ENCODE measurements around the gene CYP19A1. TPM values are rescaled to one million over a fixed set of nuclear protein-coding genes. Genes with fewer than 3 reads are reported as not detected.

Gene CYP19A1
- total RNA-seq, 1 donor from 2014 or later = not detected

DNA sequence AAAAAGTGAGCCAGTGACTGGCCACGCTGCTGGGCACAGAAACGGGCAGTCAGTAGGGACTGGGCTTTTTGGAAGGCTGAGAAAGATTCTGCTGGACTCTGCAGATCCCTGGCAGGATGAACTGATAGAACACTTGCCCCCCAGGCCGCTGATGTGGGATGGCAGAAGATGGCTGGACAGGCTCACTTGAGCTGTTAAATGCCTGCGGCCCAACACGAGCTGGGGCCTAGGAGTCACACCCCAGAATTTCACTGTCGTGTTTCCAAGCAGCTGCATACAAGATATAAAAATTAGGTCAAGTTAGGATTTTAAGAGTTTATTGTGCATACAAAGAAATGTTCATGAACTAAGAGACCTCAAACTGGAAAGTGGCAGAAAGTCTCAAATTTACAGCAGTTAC lies 29.9 kb upstream of the CYP19A1 start:
- no peak overlapping the region for H3K4me3 Mint-ChIP-seq (ENCODE audit: unreplicated experiment)
- TF ChIP-seq CTCF (IDR thresholded peaks at IDR 0.05; ENCODE audit: unreplicated experiment) = no peak
- no peak overlapping the region for H3K27ac Mint-ChIP-seq (ENCODE audit: unreplicated experiment)
- no peak for DNase-seq (ENCODE audit: low spot score)
- no peaks in the 10 kb centered on the region for H3K27me3 Mint-ChIP-seq (ENCODE audit: unreplicated experiment)
- no peaks in the 10 kb centered on the region for H3K4me1 Mint-ChIP-seq (ENCODE audit: unreplicated experiment)
- no peaks in the 10 kb centered on the region for H3K9me3 Mint-ChIP-seq (ENCODE audit: unreplicated experiment)
- H3K36me3 Mint-ChIP-seq (ENCODE audit: low read depth, unreplicated experiment) = no peaks in the 10 kb centered on the region

DNA sequence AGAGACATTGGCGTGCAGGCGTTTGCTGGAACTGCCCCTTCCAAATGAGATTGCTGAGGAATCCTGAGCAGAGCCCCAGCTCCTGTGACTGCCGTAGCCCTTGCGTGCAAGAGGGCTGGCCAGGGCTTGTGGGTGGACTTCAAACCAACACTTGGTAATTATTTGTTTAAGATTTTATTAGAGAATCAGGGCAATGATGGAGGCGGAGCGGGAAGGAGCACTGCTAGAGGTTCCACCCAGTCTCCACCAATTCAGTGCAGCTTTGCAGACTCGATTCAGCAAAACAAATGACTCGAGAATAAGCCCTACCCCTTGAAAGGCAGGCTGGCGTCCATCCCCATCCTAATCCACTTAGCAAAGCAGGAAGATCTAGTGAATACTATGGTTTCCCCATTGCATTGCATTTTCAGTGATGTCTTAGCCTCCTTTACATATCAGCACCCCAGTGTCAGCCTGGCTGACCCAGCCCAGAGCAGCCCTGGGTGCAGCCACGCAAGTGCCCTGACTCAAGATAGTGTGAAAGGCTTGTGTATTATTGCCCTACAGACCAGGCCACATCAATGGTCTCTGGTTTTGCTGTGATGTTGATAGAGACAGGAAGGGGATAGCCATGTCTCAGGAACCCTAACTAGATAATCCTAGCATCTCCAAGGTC lies 29.1 kb upstream of the CYP19A1 start:
- no peaks in the 10 kb centered on the region for H3K27me3 Mint-ChIP-seq (ENCODE audit: unreplicated experiment)
- no peak for DNase-seq (ENCODE audit: low spot score)
- no peak overlapping the region for H3K27ac Mint-ChIP-seq (ENCODE audit: unreplicated experiment)
- no peaks in the 10 kb centered on the region for H3K36me3 Mint-ChIP-seq (ENCODE audit: low read depth, unreplicated experiment)
- no peaks in the 10 kb centered on the region for H3K9me3 Mint-ChIP-seq (ENCODE audit: unreplicated experiment)
- H3K4me3 Mint-ChIP-seq (ENCODE audit: unreplicated experiment) = no peak overlapping the region
- no peak for TF ChIP-seq CTCF (IDR thresholded peaks at IDR 0.05; ENCODE audit: unreplicated experiment)
- no peaks in the 10 kb centered on the region for H3K4me1 Mint-ChIP-seq (ENCODE audit: unreplicated experiment)

- H3K27ac Mint-ChIP-seq (ENCODE audit: unreplicated experiment) = no peak overlapping the region
- no peaks in the 10 kb centered on the region for H3K9me3 Mint-ChIP-seq (ENCODE audit: unreplicated experiment)
- no peak overlapping the region for H3K4me3 Mint-ChIP-seq (ENCODE audit: unreplicated experiment)
- TF ChIP-seq CTCF (IDR thresholded peaks at IDR 0.05; ENCODE audit: unreplicated experiment) = no peak
- H3K27me3 Mint-ChIP-seq (ENCODE audit: unreplicated experiment) = no peaks in the 10 kb centered on the region
- DNase-seq (ENCODE audit: low spot score) = no peak
- H3K4me1 Mint-ChIP-seq (ENCODE audit: unreplicated experiment) = no peaks in the 10 kb centered on the region
- no peaks in the 10 kb centered on the region for H3K36me3 Mint-ChIP-seq (ENCODE audit: low read depth, unreplicated experiment)
Observed at GRCh38 chr15:51366920-51367319, 28.5 kb upstream of the CYP19A1 start.

DNA sequence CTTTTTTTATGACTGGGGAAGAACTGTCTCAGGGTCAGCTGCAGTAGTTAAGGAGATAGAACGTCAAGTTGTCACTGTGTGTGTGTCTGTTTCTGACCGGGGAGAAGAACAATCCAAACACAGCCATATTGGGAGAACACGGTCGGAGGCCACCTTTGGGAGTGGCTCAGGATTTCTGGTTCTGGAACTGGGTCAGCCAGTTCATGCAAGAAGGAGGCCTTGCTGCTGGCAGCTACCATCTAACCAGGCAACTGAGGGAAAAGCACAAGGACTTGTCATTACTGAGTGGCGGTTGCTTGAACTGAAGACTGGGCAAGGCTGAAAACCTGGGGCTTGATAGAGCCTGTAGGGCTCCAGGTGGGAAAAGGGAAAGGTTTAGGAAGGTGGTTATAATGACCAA lies 27.7 kb upstream of the CYP19A1 start:
- no peaks in the 10 kb centered on the region for H3K27me3 Mint-ChIP-seq (ENCODE audit: unreplicated experiment)
- DNase-seq (ENCODE audit: low spot score) = no peak
- H3K36me3 Mint-ChIP-seq (ENCODE audit: low read depth, unreplicated experiment) = no peaks in the 10 kb centered on the region
- no peak for TF ChIP-seq CTCF (IDR thresholded peaks at IDR 0.05; ENCODE audit: unreplicated experiment)
- no peak overlapping the region for H3K27ac Mint-ChIP-seq (ENCODE audit: unreplicated experiment)
- H3K4me3 Mint-ChIP-seq (ENCODE audit: unreplicated experiment) = no peak overlapping the region
- H3K4me1 Mint-ChIP-seq (ENCODE audit: unreplicated experiment) = no peaks in the 10 kb centered on the region
- H3K9me3 Mint-ChIP-seq (ENCODE audit: unreplicated experiment) = no peaks in the 10 kb centered on the region

DNA sequence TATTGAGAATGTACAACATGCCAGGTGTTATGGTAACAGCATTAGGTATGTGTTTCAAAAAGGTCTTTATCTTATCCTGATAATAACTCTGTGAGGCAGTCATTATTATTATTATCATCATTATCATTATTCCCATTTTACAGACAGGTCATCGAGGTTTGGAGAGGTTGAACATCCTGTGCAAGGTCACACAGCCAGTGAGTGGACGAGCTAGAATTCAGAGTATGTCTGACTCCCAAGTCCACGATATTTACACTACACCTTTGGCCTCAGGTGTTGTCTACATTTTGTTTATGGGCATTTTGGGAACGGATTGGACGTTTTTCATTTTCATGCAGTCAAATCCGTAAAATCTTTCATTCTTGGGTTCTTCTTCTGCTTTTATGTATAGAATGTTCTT lies 27.0 kb upstream of the CYP19A1 start:
- Mint-ChIP-seq H3K27ac (ENCODE audit: unreplicated experiment) (no peak overlapping the region), H3K27me3 (ENCODE audit: unreplicated experiment) (no peaks in the 10 kb centered on the region), H3K4me1 (ENCODE audit: unreplicated experiment) (no peaks in the 10 kb centered on the region), H3K36me3 (ENCODE audit: low read depth, unreplicated experiment) (no peaks in the 10 kb centered on the region), H3K4me3 (ENCODE audit: unreplicated experiment) (no peak overlapping the region), H3K9me3 (ENCODE audit: unreplicated experiment) (no peaks in the 10 kb centered on the region)
- no peak for DNase-seq (ENCODE audit: low spot score)
- no peak for TF ChIP-seq CTCF (IDR thresholded peaks at IDR 0.05; ENCODE audit: unreplicated experiment)
